SK-N-MC (cell line): Measurements from ENCODE around the gene YBX2.

ENCODE experiments used
- EZH2 ChIP-seq: fragments of 200-600 bp; sonication (generic); IDR thresholded peaks from one replicate; pipeline ENCODE4 v1.6.1; 2017; ENCODE audit warnings: antibody characterized with exemption
- FOXP2 ChIP-seq: optimal IDR thresholded peaks from 2 replicates; pipeline ENCODE3; 2011; ENCODE audit warnings: mild to moderate bottlenecking, moderate library complexity; ENCODE audit not compliant: insufficient read depth; ENCODE audit errors: extremely low read length, control extremely low read depth
- POLR2AphosphoS5 ChIP-seq: IDR thresholded peaks from 2 replicates; pipeline ENCODE4 v1.6.1; 2012; ENCODE audit warnings: mild to moderate bottlenecking, low read depth, low read length, borderline replicate concordance

DNA sequence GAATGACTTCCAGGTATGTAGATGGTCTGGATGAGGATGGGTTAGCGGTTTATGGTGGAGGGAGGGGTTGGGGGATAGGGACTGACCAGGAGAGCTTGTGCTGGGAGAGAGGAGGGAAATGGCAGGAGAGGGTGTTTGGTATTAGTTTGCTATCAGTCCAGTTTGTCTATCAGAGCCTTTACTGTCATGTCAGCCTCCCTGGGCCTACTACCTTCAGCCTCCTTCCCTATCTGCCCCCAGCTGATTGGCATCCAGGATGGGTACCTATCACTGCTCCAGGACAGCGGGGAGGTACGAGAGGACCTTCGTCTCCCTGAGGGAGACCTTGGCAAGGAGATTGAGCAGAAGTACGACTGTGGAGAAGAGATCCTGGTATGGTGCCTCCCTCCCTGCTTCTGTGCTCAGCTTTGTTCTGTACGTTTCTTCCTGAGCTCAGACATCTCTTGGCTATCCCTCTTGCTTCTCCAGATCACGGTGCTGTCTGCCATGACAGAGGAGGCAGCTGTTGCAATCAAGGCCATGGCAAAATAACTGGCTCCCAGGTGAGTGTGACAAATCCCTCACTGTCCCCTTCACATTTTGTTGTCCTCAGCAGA is 16.8 kb upstream of the YBX2 start:
- TF ChIP-seq POLR2AphosphoS5 (no peak), EZH2 (no peak), FOXP2 (no peak)
